ENCODE results near the gene C4orf46.

C4orf46 gene

GRCh38 chr4:158649111-158649680, 22.5 kb downstream of the C4orf46 start:
- DNase-seq: peak; percentile 74

DNA sequence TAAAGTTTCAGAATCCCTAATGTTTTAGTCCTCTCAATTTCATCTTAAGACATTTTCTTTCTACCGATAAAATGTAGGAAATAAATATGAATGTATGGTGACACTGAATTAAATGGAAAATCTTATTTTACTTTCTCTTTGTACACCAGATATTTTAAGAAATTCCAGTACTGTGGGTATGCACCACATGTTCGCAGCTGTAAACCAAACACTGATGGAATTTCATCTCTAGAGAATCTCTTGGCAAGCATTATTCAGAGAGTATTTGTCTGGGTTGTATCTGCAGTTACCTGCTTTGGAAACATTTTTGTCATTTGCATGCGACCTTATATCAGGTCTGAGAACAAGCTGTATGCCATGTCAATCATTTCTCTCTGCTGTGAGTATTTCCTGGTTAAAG, 26.9 kb downstream of the C4orf46 start:
- no peak for DNase-seq

DNA sequence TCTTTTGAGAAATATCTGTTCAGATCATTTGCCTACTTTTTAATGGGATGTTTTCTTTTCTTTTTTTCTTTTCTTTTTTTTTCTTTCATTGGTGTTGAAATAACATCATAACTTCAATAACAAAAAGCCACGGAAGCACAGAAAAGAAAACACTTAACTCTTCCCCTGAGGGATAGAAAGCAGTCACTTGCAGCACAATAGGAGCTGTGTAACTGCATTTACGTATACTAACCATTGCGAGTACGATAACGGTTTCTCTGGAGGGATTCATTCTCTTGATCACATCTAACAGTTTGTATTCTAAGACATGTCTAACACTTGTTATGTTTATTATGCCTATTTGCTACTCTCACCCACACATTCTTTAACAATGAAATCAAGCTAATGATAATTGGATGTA, 27.3 kb downstream of the C4orf46 start:
- DNase-seq: no peak

DNA sequence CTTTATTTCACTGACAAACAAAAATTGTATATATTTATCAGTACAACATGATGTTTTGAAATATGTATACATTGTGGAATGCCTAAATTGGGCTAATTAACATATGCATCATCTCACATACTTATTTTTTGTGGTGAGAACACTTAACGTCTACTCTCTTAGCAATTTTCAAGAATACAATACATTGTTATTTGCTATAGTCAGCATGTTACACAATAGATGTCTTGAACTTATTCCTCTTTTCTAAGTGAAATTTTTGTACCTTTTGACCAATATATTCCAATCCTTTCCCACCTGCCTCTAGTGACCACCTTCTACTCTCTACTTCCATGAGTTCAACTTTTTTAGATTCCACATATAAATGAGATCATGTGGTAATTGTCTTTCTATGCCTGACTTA, 35.1 kb downstream of the C4orf46 start:
- no peak for DNase-seq

DNA sequence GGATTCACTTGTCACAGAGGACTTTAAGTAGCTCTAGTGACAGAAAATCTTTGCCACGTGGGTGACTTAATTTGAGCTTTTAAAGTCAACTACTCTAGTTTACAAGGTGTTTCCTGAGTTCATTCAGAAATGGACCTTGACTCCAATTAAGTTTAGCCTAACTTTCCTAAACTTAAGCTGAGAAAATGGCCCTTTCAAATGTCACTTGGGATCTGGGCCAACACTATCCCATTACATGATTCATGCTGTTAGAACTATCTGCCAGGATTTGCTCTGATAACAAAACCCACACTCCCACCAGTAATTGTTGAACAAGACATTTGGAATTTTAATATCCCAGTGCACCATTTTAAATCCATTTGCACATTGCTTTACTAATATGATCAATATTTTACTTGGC, 40.8 kb downstream of the C4orf46 start:
- peak; percentile 49 for DNase-seq

DNA sequence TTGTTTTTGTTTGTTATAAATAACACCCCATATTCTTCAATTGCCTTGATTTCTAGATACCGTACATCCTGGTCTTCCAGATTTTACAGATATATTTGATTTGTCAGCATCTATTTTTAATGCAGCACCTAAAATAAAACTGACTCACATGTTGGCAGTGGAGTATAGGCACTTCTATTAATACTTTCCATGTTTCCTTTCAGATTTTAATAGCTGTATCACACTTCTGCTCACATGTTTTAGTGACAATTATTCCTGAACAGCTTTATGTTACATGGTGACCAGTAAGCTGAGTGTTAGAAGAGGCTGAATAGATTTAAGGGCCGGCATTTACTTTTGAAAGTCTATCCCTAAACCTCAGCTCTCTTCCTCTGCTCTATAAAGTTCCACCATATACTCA, 46.1 kb downstream of the C4orf46 start:
- no peak for DNase-seq

- DNase-seq: peak; percentile 28
These were observed 46.7 kb downstream of the C4orf46 start for GRCh38 chr4:158624889-158625478.

- peak; percentile 29 for DNase-seq
These were observed 49.4 kb downstream of the C4orf46 start for GRCh38 chr4:158622251-158622650.

- DNase-seq: no peak
These were observed 50.0 kb downstream of the C4orf46 start for GRCh38 chr4:158621729-158622128.

DNA sequence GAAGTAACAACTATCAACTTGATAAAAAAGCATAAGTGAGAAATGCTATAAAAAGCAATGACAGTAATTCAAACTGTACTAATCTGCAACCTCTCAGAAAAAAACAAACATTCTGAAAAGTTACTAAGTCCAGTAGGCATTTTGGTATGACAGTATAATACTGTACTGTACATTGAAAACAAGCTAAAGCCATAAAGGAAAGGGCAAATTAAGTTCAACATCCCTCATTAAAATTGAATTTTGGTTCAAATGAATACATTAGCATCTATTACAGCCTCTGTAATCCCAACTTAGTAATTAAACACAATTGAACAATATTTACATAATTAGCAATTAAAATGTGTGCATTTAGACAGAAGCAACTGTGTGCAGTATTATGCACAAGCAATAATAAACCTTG, 53.7 kb downstream of the C4orf46 start:
- DNase-seq: no peak

Data from NCI-H226 (cell line).